ENCODE results near the gene ARID1B.

Gene ARID1B

GRCh38 chr6:157093536-157093935 lies 316.4 kb downstream of the ARID1B start:
- H3K27ac ChIP-seq = no peak overlapping the region
- TF ChIP-seq CTCF (conservative IDR thresholded peaks at IDR 0.05) = no peak
- TF ChIP-seq ZFX (IDR thresholded peaks at IDR 0.05) = no peak

- no peak overlapping the region for H3K27ac ChIP-seq
- TF ChIP-seq CTCF (conservative IDR thresholded peaks at IDR 0.05) (no peak), ZFX (IDR thresholded peaks at IDR 0.05) (no peak)
These were observed 316.9 kb downstream of the ARID1B start for GRCh38 chr6:157094038-157094437.

- TF ChIP-seq CTCF (conservative IDR thresholded peaks at IDR 0.05) = no peak
- TF ChIP-seq ZFX (IDR thresholded peaks at IDR 0.05) = no peak
- no peak overlapping the region for H3K27ac ChIP-seq
These were observed 317.9 kb downstream of the ARID1B start for GRCh38 chr6:157095084-157095483.

GRCh38 chr6:157095569-157095968 lies 318.4 kb downstream of the ARID1B start:
- TF ChIP-seq CTCF (conservative IDR thresholded peaks at IDR 0.05) (no peak), ZFX (IDR thresholded peaks at IDR 0.05) (no peak)

GRCh38 chr6:157096105-157096504 lies 318.9 kb downstream of the ARID1B start:
- H3K27ac ChIP-seq = no peak overlapping the region
- TF ChIP-seq ZFX (IDR thresholded peaks at IDR 0.05) = no peak
- TF ChIP-seq CTCF (conservative IDR thresholded peaks at IDR 0.05) = no peak

More at GRCh38 chr6:157095569-157095968, 318.4 kb downstream of the ARID1B start:
- H3K27ac ChIP-seq = no peak overlapping the region

- no peak overlapping the region for H3K27ac ChIP-seq
- TF ChIP-seq CTCF (conservative IDR thresholded peaks at IDR 0.05) = no peak
These were observed 319.3 kb downstream of the ARID1B start for GRCh38 chr6:157096522-157096921.

GRCh38 chr6:157097255-157097955 lies 320.2 kb downstream of the ARID1B start:
- TF ChIP-seq CTCF (conservative IDR thresholded peaks at IDR 0.05) = no peak
- no peak for TF ChIP-seq ZFX (IDR thresholded peaks at IDR 0.05)
- no peak overlapping the region for H3K27ac ChIP-seq
